ENCODE data around the gene SEMA3B.
"Not testable (repeated sequence)": the region's sequence is repeated elsewhere in the genome, so short reads cannot be mapped to it uniquely, and the experiment has no call there.

Gene SEMA3B

DNA sequence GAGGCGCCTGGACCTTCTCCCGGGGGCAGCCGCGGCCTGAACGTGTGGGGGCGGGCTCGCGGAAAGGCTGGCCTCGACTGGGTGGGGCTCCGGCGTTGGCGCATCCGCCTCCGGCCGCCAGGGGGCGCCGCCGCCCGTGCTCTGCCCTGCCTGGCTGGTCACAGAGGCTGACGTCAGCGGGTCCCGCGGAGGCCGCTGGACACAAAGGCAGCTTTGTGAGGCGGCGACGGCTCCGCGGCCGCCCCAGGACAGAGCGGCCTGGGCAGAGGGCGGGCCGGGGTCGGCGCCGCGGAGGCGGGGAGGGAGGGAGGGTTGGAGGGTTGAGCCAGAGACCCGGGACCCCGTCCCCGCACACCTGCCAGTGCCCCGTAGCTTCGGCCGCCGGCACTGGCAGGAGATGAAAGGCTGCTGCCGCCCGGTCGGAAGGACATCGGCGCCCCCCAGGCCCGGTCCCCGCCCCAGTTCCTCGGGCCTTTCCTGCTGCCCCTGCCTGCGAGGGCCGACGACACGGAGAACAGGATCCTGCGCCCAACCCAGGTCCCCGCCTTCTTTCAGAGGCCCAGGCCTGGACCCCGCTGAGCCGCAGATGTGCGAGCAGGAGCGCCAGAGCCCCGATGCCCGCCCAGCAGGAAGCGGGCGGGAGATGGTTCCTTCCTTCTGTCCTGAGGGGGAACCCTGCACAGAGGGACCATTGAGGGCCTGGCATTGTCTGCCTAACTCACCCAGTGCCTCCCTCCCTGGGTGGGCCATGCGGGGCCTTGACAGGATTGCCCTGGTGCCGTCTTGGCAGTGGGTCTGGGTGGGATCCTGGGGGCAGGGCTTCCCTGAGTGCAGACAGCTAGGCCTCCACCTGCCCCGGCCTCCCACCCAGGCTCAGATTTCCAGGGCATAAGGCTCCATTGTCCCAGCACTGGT, 8.7 kb upstream of the SEMA3B start:
- DNase-seq, result peak; percentile 88 to 89

DNA sequence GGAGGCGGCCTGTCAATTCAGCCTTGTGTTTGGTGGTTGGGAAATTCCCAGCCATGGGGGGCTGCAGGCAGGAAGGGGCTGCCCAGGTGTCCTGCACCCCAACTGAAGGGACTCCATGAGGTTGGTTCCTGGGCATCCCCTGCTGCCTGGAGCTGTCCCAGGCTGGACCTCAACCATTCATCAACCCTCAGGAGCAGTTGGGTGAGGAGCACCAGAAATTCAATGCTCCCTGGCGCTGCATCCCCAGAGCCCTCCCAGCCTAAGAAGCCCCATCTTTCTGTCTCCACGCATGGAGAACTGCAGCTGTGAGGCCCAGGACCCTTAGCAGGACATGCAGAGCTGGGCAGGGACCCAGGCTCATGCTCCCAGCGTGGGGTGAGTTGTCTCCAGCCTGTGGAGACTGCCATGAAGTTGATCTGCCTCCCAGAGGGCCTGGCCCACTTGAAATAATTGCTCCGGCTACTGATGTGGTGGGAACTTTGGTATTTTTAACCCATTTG, 8.0 kb upstream of the SEMA3B start:
- no peak for DNase-seq

DNA sequence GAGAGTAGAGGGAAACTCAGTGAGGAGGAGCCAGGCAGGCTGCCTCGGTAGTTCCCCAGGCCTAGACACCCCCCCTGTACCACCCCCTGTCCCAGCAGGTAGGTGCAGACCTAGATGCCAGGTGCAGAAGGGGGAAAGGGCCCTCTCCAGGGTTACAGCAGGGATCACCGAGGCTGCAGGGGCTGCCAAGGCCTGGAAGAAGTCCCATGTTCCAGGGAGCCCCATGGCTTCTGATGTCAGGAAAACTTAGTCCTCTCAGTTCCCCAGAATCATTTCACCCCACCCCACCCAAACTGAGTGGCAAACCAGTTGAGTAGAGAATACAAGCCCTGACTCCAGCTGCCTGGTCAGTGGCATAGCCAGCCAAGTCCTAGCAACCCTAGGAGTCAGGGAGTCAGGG, 7.4 kb upstream of the SEMA3B start:
- DNase-seq, result no peak

DNA sequence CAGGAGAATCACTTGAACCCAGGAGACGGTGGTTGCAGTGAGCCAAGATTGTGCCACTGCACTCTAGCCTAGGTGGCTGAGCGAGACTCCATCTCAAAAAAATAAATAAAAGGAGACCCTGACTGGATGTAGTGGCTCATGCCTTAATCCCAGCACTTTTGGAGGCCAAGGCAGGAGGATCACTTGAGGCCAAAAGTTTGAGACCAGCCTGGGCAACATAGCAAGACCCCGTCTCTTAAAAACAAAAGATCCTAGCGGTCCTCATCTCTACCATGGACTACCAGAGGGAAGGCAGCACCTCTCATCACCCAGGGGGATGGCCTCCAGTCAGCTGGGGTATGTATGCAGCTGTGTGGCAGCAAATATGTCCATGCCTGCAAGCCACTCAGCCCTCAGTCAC, 6.7 kb upstream of the SEMA3B start:
- DNase-seq, result not testable (repeated sequence)

DNA sequence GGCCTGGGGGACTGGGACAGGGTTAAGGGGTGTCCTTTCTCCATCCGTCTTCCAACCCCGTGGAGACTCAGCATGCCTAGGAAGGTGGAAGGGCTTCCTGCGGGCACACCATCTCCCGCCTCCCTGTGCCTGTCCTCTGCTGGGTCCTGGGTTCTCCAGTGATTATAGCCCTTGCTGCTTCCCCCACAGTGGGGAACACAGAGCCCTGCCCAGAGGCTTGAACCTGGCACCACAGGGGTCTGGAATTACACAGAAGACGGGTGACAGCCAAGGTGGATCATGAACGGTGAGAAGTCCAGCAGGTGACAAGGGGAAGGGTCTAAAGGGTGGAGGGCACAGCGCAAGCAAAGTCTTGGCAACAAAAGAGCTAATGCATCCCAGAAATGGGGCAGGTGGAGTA, 6.2 kb upstream of the SEMA3B start:
- DNase-seq, result no peak

DNA sequence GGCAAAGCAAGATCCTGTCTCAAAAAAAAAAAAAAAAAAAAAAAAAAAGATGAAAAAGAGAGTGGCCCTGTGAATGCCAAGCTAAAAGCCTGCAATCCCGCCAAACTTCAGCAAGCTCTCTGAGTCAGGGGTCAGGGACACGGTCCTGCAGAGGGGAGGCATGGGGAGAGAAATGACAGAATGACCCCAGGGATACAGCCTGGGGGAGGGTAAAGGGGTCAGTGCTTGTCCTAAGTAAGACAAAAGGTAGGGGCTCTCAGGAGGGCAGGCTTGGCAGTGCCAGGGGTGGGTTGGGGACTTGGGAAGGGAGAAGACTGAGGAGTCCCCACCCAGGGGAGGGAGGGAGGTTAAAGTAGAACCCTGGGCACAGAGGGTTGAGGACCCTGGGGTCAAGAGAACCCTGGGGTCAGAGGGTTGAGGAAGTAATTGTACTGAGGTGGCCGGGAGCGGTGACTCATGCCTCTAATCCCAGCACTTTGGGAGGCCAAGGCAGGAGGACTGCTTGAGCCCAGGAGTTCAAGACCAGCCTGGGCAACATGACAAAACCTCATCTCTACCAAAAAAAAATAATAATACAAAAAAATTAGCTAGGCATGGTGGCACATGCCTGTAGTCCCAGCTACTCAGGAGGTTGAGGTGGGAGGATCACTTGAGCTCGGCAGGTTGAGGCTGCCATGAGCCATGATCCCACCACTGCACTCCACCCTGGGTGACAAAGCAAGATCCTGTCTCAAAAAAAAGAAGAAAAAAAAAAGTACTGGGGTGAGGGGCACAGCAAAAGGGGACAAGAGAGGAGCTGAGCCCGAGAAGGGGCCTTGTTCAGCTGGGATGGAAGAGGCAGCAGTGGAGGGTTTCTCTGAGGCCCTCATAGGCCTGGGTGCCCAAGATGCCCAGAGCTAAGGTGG, 5.2 kb upstream of the SEMA3B start:
- no peak for DNase-seq

DNA sequence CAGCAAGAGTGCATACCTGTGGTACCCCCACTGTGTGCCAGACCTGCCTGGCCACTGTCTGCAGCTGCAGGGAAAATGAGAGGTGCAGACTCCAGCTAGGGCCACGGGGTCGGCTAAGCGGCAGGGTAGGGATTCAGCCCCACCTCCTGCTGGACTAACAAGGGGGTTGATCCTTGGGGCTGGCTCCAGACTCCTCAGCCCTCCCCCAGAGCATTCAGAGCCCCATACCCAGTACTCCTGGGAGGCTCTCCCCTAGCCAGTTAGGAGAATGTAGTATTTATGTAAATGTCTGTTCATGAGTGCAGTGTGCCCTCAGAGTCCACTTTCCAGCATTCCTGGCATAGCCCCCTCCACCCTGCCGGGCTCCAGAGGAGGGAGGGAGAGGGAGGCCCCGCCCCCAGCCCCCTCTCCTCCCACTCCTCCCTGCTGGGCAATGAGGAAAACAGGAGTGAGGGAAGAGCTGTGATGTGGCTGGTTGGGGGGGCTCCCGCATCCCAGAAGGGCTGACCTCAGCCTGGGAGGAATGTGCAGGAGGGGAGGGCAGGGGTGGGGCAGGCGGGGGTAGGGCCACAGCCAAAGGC, 4.5 kb upstream of the SEMA3B start:
- no peak for DNase-seq

DNA sequence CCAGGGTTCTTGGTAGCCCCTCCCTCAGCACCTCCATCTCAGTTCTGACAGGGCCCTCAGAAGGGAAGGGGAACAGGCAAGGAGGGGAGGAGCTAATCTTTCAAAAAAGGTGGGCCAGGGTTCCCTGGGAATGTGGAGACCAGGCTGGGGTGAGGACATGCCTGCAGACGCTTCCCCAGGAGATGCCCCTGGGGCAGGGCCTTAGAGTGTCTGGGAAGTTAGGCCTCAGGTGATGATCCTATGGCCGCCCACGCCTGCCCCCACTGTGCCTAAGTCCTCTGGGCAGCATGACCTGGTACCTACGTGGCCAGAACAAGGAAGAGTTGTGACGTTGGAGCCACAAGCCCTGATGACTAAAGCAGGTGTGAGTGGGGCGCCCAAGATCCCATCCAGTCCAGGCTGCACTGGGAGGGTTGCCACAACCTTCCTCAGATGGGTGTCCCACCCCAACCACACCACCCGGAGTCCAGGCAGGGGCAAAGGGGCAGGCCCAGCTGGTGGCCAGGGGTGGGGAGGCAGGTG, 3.9 kb upstream of the SEMA3B start:
- no peak for DNase-seq

DNA sequence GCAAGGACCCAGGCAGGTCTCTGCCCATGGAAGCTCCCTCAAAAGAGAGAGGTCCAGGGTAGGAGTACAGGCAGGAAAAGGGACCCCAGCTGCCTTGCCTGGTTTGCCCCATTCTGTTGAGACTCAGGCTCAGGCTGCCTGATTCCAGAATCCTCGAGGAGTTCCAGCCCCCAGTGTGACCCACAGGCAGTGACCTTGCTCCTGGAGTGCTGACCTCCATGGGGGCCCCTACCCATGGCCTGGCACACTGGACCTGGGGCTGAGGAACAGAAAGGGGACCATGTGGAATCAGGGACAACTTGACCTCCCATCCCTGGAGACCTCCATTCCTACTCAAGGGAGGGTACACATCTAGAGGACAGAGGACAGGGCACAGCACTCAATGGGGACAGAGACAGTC, 3.4 kb upstream of the SEMA3B start:
- DNase-seq, result no peak

DNA sequence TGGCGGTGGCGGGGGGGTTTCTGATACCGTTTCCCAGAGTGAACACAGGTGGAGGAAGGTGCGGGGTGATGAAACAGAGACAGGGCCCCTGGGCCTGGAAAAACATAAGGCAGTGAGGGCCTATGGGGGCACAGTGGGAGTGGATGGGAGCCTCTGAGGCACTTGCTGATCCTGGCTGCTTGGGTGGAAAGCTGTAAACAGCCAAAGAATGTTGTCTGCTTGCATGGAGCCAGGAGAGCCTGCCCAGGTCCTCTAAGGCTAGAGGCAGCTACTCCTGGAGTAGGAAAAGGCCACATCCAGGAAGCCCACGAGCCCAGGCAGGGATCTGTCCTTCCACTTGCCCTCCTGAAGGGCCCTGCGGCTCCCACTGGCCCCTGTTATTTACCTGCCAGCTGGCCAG, 2.9 kb upstream of the SEMA3B start:
- no peak for DNase-seq

DNA sequence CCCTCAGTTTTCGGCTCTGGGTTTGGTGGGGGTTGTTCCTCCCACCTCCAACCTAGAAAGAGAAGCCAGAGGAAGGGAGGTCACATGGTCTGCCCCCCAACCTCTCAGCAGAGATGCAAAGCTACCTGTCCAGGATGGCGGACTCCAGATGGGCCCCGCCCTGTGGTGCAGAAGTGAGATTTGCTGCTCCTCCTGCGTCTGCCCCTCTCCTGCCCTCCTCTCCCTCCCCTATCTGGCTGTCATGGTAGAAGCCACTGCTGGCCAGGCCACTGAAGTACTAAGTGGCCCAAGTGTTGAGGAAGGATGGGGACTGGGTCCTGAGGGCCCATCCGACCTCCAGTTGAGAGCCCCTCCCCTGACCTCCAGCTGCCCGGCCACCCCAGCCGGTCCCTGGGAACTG, 2.1 kb upstream of the SEMA3B start:
- no peak for DNase-seq

DNA sequence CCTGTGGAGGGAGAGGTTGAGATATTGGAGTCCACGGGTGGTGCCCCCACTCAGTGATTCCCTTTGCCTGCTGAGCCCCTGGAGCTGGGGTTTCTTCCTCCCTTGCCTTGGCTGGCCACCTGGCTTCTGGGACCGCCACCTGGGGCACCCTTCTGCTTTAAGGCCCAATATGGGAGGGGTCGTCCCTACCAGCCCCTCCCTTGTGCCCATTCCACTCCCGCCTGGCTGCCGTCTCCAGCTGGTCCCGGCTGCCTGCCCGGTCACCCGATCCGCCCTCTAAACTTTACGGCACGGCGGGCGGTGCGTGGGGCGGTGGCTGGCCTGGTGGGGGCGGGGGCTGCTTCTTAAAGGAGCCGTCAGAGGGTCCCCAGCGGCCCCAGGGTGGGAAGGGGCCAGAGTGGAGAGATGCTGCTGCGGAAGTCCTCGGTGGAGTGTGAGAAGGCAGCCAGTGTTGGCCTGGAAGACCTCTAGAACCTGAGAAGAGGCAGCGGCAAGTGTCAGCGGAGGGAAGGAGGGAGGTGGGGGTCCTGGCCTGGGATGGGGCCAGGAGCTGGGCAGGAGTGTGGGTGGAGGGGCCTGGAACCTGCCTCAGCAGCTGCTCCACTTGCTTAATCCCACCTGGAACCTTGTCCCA, 1.6 kb upstream of the SEMA3B start:
- no peak for DNase-seq

DNA sequence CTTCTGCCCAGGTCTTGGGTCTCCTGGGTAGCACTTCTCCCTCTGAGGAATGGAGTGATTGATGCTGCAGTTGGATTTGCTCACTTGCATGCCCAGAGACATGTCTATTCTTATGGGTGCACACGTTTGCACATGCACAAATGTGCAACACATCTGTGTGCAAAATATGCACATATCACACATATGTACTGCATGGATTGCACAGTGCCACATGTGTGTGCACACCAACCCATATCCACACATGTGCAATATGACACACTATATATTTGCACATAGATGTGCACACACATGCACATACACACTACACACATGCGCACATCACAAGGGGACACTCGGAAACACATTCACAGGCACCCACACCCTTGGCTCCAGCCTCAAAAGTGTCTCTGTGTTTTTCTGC, 671 bp upstream of the SEMA3B start:
- no peak for DNase-seq

DNA sequence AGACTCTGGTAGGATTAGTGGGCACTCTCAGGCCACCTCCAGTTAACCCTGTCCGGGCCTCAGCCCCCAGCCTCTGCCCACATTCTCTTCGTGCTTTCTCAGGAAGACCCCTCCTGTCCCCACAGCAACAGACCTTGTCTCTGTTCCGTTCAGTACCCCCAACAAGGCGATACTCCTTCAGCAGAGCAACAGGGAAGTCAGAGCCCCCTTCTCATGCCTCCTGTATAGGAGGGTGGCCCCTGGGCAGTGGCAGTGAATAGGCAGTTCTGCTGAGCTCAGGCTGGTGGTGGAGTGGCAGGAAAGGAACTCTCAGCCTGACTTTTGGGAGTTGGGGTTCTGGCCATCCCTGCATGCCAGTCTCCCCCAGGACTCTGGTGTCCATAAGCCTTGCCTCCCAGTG, 513 bp downstream of the SEMA3B start:
- no peak for DNase-seq

DNA sequence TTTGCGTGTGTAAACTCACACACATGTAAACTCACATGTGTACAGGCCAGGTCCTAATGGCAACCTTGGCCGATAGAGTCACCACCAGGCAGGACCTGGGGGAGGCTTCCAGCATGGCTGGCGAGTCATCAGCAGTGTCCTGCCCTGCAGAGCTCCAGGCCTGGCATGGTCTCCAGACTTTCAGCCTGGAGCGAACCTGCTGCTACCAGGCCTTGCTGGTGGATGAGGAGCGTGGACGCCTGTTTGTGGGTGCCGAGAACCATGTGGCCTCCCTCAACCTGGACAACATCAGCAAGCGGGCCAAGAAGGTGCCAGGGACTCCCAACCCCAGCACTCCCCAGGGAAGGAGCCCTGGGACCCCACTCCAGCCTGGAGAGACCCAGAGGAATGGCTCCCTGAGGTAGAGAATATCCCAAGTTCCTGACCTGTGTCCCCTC, 1.0 kb downstream of the SEMA3B start:
- no peak for DNase-seq

DNA sequence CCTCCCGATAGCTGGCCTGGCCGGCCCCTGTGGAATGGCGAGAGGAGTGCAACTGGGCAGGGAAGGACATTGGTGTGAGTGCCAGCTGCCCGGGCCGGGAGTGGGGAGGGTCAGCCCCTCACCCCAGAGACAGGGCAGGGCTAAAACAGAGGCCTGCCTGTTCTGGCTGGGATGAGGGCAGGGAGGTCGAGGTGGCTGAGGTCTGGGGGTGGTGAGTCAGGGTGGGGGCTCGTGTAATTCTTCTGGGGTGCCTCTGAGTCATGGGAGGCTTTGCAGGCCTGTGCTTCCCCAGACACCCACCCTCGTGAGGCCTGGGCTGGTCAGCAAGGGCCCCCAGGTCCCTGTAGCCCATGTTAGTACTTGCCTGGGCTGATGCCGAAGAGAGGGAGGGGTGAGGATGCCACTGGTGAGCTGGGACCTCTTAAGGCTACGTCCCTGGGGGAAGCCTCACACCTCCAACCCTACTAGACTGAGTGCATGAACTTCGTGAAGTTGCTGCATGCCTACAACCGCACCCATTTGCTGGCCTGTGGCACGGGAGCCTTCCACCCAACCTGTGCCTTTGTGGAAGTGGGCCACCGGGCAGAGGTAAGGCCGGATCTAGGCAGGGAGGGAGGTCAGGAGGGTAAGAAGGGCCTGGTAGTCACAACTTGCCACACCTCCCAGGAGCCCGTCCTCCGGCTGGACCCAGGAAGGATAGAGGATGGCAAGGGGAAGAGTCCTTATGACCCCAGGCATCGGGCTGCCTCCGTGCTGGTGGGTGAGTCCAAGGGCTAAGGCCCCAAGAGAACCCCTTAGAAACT, 1.7 kb downstream of the SEMA3B start:
- no peak for DNase-seq

DNA sequence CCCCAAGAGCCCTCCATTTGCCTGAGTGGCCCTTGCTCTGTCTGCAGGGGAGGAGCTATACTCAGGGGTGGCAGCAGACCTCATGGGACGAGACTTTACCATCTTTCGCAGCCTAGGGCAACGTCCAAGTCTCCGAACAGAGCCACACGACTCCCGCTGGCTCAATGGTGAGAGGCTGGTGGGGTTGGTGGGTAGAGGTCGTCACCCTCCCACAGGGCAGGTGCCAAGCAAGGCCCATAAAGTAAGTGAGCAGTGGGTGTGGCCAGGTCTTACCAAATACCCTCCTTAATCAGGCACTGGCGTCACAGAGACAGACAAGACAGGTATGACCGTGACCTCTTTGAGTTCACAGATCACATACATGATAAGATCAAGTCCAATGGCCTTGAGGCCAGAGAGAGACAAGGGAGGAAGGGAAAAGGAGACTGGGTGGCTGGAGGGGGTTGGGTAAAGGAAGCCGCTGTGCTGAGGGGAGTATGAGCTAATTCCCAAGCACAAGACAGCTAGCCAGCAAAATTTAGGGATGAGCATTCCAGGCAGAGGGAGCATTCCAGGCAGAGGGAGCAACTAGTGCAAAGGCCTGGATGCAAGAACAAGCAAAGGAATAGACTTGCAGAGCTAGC, 2.5 kb downstream of the SEMA3B start:
- DNase-seq, result no peak

DNA sequence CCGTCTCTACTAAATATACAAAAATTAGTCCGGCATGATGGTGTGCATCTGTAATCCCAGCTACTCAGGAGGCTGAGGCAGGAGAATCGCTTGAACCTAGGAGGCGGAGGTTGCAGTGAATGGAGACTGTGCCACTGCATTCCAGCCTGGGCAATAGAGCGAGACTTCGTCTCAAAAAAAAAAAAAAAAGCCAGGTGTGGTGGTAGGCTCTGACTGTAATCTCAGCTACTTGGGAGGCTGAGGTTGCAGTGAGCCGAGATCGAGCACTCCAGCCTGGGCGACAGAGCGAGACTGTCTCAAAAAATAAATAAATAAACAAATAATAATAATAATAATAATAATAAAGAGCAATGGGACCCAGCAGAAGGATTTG, 3.6 kb downstream of the SEMA3B start:
- DNase-seq, result not testable (repeated sequence)

DNA sequence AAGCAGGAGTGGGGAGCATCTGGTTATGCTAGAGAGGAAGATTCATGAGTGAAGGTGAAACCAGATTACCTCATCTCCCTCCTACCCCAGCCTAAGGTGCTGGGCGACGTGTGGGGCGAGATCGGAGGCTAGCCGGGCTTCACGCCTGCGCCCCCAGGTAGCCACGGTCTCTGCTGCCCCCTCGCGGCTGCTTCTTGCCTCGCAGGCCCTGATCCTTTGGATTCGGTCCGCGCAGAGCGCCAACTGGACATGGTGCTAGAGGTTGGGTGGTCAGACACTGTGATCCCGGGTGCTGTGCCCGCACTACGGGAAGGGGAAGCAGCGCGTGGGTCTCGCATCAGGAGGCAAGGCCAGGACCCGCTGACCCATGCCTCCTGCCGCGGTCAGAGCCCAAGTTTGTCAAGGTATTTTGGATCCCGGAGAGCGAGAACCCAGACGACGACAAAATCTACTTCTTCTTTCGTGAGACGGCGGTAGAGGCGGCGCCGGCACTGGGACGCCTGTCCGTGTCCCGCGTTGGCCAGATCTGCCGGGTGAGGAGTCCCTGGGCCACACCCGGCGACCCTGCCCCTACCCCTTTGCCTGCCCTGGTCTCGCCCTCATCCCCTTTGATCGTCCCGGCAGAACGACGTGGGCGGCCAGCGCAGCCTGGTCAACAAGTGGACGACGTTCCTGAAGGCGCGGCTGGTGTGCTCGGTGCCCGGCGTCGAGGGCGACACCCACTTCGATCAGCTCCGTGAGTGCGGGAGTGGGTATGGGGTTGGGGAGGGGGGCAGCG, 4.2 kb downstream of the SEMA3B start:
- DNase-seq, result peak; percentile 84 to 86

DNA sequence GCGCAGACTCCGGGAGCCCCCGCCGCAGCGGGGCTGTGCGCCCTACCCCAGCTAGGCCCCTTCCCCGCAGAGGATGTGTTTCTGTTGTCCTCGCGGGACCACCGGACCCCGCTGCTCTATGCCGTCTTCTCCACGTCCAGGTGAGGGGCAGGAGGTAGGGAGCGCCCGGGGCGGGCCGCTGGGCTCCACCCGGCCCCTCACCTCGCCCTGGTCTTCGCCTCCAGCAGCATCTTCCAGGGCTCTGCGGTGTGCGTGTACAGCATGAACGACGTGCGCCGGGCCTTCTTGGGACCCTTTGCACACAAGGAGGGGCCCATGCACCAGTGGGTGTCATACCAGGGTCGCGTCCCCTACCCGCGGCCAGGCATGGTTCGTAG, 4.7 kb downstream of the SEMA3B start:
- no peak for DNase-seq

Measured in CD4-positive, alpha-beta T cell treated with Interleukin-1 beta for 1 hour (primary cell).